ENCODE results near the gene HECW1.

The HECW1 gene

GRCh38 chr7:43166686-43167085 lies 54.2 kb downstream of the HECW1 start:
- TF ChIP-seq EP300 (IDR thresholded peaks at IDR 0.05; ENCODE audit: borderline replicate concordance): no peak

- TF ChIP-seq, protein P1, sequence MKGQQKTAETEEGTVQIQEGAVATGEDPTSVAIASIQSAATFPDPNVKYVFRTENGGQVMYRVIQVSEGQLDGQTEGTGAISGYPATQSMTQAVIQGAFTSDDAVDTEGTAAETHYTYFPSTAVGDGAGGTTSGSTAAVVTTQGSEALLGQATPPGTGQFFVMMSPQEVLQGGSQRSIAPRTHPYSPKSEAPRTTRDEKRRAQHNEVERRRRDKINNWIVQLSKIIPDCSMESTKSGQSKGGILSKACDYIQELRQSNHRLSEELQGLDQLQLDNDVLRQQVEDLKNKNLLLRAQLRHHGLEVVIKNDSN (IDR thresholded peaks at IDR 0.05): no peak
- TF ChIP-seq CREB1 (IDR thresholded peaks at IDR 0.05; ENCODE audit: low read depth) (no peak), TCF12 (IDR thresholded peaks at IDR 0.05; ENCODE audit: low read depth) (no peak), TEAD4 (IDR thresholded peaks at IDR 0.05) (no peak), NFIC (IDR thresholded peaks at IDR 0.05) (no peak), YY1 (IDR thresholded peaks at IDR 0.05; ENCODE audit: low read depth) (no peak)
These were observed 56.6 kb downstream of the HECW1 start for GRCh38 chr7:43169076-43169475.

DNA sequence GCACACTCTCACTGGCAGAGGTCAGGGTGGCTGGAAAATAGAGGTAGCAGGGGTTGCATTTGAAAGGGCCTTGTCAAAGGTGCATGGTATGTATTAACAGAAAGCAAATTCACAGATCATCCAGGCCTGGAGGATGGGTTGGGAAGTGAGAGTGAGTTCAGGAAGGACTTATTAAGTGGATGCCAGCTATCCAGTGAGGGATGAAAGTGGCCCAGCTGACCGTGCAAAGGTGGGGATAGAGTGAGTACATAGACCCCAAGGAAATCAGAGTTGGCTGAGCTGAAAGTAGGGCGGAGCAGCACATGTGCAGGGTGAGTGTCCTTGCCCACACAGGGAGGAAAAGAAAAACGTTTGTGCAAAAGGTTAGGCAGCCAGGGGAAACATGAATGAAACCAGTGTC lies 58.1 kb downstream of the HECW1 start:
- no peak for TF ChIP-seq FOXM1 (IDR thresholded peaks at IDR 0.05; ENCODE audit: borderline replicate concordance, low read depth)
- no peak for TF ChIP-seq EP300 (IDR thresholded peaks at IDR 0.05; ENCODE audit: borderline replicate concordance)
- TF ChIP-seq ZBTB7A (IDR thresholded peaks at IDR 0.05; ENCODE audit: low read depth): no peak
- TF ChIP-seq, protein P1 (IDR thresholded peaks at IDR 0.05): no peak
- TF ChIP-seq EGR1 (IDR thresholded peaks at IDR 0.05): no peak
- no peak for TF ChIP-seq RAD21 (IDR thresholded peaks at IDR 0.05; ENCODE audit: low read depth)
- no peak for TF ChIP-seq NFIC (IDR thresholded peaks at IDR 0.05)
- no peak for TF ChIP-seq TAF1 (IDR thresholded peaks at IDR 0.05; ENCODE audit: low read depth)
- no peak for TF ChIP-seq TEAD4 (IDR thresholded peaks at IDR 0.05)
- TF ChIP-seq CREB1 (IDR thresholded peaks at IDR 0.05; ENCODE audit: low read depth): no peak
- TF ChIP-seq CEBPB (IDR thresholded peaks at IDR 0.05): no peak

GRCh38 chr7:43175570-43176200 lies 63.2 kb downstream of the HECW1 start:
- TF ChIP-seq TEAD4 (IDR thresholded peaks at IDR 0.05) (no peak), ZBTB7A (IDR thresholded peaks at IDR 0.05; ENCODE audit: low read depth) (no peak), TCF12 (IDR thresholded peaks at IDR 0.05; ENCODE audit: low read depth) (no peak), TAF1 (IDR thresholded peaks at IDR 0.05; ENCODE audit: low read depth) (no peak), EP300 (IDR thresholded peaks at IDR 0.05; ENCODE audit: borderline replicate concordance) (no peak), FOXM1 (IDR thresholded peaks at IDR 0.05; ENCODE audit: borderline replicate concordance, low read depth) (no peak), RAD21 (IDR thresholded peaks at IDR 0.05; ENCODE audit: low read depth) (no peak), REST (IDR thresholded peaks at IDR 0.05; ENCODE audit: low read depth) (no peak)

DNA sequence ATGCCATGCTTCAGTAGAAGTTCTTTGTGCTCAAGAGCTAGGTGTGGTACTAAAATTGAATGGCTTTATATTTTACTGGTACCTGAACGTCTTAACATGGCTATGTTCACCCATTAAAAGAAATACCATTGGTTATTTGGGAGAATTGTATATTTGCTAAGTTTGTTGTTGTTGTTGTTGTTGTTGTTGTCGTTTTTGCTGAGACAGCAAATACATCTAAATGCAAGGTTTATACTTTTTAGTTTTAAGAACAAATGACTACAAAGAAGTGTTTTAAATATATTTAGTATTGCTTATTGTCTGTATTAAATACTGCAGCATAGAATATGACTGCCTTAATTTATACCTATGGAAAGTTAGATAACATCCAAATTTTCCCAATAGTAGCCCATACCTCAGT lies 66.9 kb downstream of the HECW1 start:
- TF ChIP-seq REST (IDR thresholded peaks at IDR 0.05; ENCODE audit: low read depth) (no peak), FOXM1 (IDR thresholded peaks at IDR 0.05; ENCODE audit: borderline replicate concordance, low read depth) (no peak), NFIC (IDR thresholded peaks at IDR 0.05) (no peak), ZBTB7A (IDR thresholded peaks at IDR 0.05; ENCODE audit: low read depth) (no peak), CREB1 (IDR thresholded peaks at IDR 0.05; ENCODE audit: low read depth) (no peak)

GRCh38 chr7:43192806-43193460 lies 80.5 kb downstream of the HECW1 start:
- no peak for TF ChIP-seq TEAD4 (IDR thresholded peaks at IDR 0.05)

DNA sequence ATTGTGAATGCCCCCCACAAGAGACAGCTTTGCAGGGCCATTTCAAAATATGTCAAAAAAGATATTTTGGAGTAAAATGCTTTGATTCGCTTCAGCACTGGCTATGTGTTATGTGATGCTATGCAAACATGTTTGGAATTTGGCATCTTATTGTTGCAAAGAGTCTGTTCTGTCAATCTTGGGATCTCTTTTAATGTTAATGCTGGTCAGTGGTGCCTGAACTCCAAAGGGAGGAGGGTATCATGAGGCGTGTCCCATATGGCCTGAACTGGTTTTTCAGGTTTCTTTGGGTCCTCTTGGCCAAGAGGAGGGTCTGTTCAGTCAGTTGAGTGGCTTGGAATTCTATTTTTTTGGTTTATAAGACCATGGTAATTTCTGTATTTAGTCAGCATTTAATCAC lies 81.4 kb downstream of the HECW1 start:
- TF ChIP-seq TEAD4 (IDR thresholded peaks at IDR 0.05): peak; percentile 64; the same call in 1 of the 2 replicates
- TF ChIP-seq EGR1 (IDR thresholded peaks at IDR 0.05): no peak
- no peak; the same call in 1 of the 2 replicates for TF ChIP-seq TCF12 (IDR thresholded peaks at IDR 0.05; ENCODE audit: low read depth)
- peak; percentile 53; the same call in 1 of the 2 replicates for TF ChIP-seq EP300 (IDR thresholded peaks at IDR 0.05; ENCODE audit: borderline replicate concordance)
- TF ChIP-seq NFIC (IDR thresholded peaks at IDR 0.05): peak; percentile 59
